Measurements from ENCODE around the gene NODAL. TPM values are rescaled to one million over a fixed set of nuclear protein-coding genes. Genes with fewer than 3 reads are reported as not detected.
"Not testable (repeated sequence)": the region's sequence is repeated elsewhere in the genome, so short reads cannot be mapped to it uniquely, and the experiment has no call there.

The NODAL gene
- polyA plus RNA-seq (ENCODE audit: insufficient read length), result 0.68 TPM

DNA sequence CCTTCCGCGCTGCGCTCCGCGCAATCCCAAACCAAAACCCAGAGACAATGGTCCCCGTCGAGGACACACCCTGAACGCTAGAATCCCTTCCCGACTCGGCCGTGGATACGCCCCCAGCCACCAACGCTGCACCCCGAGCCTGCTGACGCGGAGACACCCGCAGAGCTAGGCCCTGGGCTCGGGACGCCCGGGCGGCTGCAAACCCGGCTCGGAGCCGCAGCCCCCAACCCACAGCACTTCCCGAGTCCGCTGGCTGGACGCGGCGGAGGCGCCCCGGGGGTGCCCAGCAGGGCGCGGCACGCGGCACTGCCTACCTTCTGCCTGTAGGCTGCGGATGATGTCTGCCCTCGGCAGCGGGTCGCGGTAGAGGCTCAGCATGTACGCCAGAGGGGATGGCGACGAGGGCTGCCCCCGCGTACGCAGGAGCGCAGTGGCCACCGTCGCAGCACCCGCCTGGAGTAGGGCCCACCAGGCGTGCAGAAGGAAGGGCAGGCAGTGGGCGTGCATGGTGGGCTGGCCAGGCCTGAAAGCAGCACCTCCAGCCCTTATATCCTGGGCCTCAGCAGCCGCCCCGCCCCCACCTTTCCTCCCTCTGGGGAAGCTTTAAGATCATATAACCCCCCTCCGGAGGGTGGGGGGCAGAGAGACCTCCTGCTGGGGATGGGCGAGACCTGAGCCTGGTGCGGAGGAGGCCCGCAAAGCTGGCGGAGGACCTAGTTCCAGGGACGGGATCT lies at the start of gene NODAL:
Gene NODAL (minus strand): TSS at position 521 of the 734 bp plus-strand sequence. CDS start 14 bp downstream, at position 507.
- no peak for DNase-seq

GRCh38 chr10:70490142-70490541 lies 48.7 kb upstream of the NODAL start:
- no peak for DNase-seq

- no peak for DNase-seq
These were observed 46.3 kb upstream of the NODAL start for GRCh38 chr10:70487824-70488223.

- not testable (repeated sequence) for DNase-seq
These were observed 42.4 kb upstream of the NODAL start for GRCh38 chr10:70483872-70484271.

GRCh38 chr10:70482982-70483760 lies 41.7 kb upstream of the NODAL start:
- DNase-seq, result no peak

- no peak for DNase-seq
These were observed 40.5 kb upstream of the NODAL start for GRCh38 chr10:70481831-70482530.

DNA sequence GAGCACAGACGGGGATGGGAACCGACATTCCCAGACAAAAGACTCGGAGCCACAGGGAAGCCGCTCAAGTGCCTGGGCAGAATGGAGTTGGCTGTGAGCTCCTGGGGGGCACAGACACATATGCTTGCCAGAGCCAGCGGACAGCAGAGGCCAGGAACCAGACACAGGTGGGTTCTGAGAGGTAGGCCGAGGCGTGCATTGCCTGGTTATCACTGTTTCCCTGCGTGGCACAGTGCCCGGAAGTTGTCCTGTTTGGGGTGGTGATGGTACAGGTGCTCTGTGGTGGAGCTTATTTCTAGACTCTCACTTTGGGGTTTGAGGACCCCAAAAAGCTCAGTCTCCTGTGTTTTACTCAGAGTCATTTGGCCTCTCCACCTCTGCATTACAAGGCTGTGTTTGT lies 39.6 kb upstream of the NODAL start:
- DNase-seq, result no peak

DNA sequence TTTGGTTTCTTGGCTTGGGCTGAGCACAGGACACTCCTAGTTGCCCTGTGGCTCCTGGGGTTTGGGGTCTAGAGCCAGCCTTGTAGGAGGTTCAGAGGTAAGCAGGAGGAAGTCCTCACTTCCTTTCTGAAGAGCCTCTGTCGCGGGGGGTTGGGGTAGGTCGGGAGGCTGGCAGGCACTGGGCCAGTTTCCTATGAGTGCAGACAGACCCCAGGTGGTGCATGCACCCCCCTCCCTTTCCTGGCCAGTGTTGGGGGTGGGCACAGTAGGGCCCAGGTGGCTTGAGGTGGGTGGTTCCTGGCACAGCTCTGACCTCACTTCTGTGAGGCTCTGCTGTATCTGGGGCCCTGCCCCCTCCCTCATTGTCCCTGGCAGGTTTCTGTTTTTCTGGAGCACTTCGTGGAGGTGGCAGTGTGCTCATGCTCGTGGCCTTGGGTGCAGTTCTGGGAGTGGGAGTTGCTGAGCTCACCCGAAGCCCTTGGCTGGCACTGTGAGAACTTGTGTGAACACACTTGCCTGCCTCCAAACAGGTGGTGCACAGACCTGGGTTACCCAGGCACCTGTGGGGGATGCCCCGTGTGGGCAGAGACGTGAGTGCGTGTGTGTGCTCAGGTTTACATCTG lies 38.9 kb upstream of the NODAL start:
- no peak for DNase-seq

DNA sequence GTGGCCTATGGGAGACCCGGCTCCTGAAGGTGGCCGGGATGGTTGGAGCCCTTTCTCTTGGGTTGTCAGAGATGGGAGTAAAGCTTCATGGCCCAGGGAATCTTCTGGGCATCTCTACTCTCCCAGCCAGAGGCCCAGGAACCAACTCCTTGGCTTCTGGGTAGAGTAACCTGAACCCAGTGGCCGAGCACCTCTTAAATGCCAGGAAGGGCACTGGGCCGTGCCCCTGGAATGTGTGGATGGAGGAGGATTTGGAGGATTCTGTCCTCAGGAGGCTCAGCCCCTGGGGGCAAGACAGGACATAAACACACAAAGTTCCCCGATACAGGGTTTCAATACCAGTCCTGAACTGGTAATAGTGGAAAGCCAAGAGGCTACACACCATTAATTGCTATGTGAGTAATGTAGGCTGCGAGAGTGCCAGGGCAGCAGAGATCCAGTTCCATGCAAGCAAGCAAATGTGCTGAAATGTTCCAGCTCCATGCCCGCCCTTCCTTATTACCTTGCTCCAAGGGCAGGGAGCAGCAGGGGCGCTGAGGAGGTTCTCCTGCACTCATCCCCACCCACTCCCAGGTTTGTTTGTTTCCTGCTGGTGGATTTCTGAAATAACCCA lies 38.3 kb upstream of the NODAL start:
- no peak for DNase-seq

DNA sequence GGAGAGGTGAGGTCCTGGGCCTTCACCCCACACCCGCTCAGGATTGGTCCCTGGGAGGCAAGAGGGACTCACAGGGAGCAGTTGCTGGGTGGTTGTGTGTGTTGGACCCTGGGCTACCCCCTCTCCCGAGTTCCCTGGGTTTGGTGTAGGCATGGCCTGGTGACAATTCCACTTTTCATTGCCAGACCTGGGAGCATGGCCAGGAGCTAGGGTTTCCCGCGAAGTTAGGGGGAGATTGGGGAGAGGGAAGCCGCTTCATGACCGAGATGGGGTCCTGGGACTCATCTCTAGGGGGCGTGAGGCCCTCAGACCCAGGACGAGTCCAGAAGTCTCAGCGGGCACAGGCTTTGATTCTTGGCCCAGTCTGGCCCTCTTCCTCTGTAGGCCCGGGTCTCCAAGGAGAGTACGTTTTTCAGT lies 37.7 kb upstream of the NODAL start:
- DNase-seq, result no peak

DNA sequence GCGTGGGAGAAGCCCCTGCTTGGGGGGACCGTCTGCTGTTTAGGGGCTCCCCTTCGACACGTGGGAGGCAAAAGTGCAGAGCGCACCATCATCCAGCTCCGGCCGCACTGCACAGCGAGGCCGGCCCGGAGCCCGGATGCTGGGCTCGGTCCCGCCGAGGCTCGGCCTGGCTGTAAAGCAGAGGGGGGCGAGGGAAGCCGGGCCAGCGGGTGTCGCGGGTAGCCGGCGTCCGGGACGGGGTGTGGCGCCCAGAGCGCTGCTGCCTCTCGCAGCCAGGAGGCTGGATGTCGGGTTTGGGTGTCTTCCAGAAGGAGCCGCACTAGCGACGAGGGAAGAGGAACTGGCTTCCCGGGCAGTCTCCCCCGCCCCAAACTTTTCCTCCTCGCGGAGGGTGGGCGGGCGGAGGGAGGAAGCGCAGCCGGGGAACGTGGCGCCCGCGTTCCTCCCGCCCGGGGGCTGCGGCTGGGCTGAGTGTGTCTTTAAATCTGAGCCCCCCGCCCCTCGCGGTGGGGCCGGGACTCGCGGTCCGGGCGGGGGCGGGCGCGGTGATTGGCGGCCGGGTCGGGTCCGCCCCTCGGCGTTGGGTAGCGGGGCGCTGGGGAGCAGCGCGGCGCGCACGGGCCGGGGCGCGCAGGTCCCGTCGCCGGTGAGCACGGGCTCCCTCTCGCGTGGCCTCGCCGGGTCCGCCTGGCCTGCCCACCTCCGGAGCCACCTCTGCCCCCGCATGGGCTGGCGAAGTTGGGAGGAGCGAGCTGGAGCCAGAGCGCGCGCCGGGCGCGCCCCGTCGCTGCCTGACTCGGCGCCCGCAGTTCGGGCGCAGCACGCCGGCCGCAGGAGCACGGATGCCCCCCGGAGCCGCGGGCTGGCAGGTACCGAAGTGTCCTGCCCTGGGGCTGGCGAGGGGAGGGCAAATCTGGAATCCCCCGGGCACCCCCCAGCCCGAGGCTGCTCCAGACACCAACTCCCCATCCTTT lies 37.0 kb upstream of the NODAL start, which contains the start of gene PALD1:
Gene PALD1 (plus strand): TSS at position 577 of the 974 bp plus-strand sequence. CDS start 47,185 bp downstream, outside the sequence.
- peak; percentile 82 for DNase-seq

GRCh38 chr10:70477661-70478162 lies 36.2 kb upstream of the NODAL start:
- no peak for DNase-seq

DNA sequence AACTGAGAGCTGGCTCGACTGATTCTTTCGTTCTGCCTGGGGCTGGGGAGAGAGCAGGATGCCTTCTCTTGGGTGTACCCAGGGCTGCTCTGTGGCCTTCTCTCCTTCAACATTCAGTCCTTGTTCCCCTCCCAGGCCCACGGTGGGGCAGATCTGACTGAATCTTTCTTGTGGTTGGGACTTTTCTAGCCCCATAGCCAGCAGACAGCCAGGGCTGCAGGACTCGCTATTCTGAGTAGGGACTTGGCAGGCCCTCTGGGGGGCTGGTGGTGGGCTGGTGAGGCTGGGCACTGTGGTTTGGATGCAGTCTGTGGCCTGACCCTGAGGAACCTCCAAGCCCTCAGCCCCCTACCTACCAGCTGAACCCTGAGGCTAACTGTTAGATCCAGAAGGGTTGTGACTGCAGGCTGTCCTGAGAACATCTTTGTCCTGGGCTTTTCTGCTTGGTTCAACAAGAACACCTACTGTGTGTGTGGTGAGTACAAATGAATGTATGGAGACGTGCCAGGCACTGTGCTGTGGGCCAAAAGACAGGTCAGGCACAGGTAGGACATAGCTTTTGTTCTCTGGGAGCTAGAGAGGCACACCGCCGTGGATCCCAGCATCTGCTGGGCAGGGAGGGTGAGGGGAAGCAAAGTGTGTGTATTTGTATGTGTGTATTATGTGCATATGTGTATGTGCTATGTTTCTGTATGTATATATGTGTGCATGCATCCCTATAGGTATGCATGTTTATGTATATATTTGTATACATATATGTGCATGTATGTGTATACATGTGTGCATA lies 35.0 kb upstream of the NODAL start:
- DNase-seq, result no peak

DNA sequence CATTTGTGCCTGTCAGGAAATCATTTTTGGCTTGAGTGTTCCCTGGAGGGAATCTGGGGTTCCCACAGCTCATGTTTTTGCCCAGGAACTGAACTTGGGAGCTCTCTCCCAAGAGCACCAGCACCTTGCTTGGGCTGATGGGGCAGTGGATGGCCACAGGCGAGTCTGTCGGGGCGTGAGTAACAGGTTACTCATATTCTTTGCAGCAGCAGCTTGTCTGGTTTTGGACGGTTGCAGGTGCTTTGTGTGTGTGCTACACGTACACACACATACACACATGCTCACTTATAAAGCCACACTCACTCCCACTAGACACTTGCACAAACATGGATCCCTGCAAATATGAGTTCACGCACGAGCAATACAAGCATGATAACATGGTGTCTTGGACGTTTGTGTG lies 34.2 kb upstream of the NODAL start:
- no peak for DNase-seq

DNA sequence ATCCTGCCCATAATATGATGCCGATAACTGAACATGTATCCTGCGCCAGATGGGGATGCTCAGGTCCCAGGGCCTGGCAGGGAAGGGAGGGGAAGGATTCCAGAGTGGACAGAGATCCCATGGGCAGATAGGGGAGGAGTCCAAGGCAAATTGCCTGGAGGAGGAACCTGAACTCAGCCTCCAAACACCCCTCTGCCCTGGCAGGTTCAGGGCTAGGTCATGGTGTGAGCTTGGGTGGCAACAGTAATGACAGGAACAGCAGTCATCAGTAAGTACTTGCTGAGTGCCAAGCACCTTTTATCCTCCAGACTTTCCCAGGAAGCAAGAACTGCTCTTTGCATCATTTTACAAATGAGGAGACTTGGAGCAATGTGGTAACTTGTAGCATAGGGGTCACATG lies 33.3 kb upstream of the NODAL start:
- no peak for DNase-seq

GRCh38 chr10:70472799-70473454 lies 31.4 kb upstream of the NODAL start:
- DNase-seq, result no peak

- no peak for DNase-seq
These were observed 25.5 kb upstream of the NODAL start for GRCh38 chr10:70466951-70467350.

GRCh38 chr10:70465832-70466231 lies 24.4 kb upstream of the NODAL start:
- DNase-seq, result no peak

- DNase-seq, result no peak
These were observed 23.8 kb upstream of the NODAL start for GRCh38 chr10:70465278-70465677.
